C4-2B (cell line): ENCODE results near the gene PTPN12.

Source experiments
- ZFX ChIP-seq: fragments of 450-650 bp; IDR thresholded peaks from 2 replicates; pipeline ENCODE4 v1.6.1; 2017
- TF ChIP-seq, protein P1 (sequence below): fragments of 450-650 bp; conservative IDR thresholded peaks from 2 replicates; pipeline ENCODE4 v1.5.1; 2017; ENCODE audit warnings: mild to moderate bottlenecking

DNA sequence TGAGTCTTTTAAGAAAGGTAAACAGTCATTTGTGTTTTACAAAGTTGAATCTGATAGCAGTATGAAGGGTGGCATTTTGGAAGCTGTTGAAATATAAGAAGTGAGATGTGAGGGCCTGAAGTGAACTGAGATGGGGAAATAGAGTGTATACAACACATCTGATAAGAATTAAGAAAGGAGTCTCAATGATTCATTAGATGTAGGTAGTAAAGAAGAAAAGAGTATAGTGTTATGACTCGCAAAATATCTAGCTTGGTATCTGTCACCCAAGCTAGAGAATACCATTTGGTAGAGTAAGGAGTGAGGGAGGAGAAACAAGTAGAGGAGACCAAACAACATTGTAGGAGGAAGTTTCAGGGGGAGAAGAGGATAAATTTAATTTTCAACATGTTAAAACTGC, 5.3 kb downstream of the PTPN12 start:
- TF ChIP-seq, protein P1, sequence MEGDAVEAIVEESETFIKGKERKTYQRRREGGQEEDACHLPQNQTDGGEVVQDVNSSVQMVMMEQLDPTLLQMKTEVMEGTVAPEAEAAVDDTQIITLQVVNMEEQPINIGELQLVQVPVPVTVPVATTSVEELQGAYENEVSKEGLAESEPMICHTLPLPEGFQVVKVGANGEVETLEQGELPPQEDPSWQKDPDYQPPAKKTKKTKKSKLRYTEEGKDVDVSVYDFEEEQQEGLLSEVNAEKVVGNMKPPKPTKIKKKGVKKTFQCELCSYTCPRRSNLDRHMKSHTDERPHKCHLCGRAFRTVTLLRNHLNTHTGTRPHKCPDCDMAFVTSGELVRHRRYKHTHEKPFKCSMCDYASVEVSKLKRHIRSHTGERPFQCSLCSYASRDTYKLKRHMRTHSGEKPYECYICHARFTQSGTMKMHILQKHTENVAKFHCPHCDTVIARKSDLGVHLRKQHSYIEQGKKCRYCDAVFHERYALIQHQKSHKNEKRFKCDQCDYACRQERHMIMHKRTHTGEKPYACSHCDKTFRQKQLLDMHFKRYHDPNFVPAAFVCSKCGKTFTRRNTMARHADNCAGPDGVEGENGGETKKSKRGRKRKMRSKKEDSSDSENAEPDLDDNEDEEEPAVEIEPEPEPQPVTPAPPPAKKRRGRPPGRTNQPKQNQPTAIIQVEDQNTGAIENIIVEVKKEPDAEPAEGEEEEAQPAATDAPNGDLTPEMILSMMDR: no peak
- no peak for TF ChIP-seq ZFX
